ENCODE data around the gene KLHL11. TPM values are rescaled to one million over a fixed set of nuclear protein-coding genes. Genes with fewer than 3 reads are reported as not detected.
"Not testable (repeated sequence)": the region's sequence is repeated elsewhere in the genome, so short reads cannot be mapped to it uniquely, and the experiment has no call there.

Gene KLHL11
- total and polyA plus RNA-seq, 7 donors, result 1.1 to 6.1 (median 2.4) TPM

DNA sequence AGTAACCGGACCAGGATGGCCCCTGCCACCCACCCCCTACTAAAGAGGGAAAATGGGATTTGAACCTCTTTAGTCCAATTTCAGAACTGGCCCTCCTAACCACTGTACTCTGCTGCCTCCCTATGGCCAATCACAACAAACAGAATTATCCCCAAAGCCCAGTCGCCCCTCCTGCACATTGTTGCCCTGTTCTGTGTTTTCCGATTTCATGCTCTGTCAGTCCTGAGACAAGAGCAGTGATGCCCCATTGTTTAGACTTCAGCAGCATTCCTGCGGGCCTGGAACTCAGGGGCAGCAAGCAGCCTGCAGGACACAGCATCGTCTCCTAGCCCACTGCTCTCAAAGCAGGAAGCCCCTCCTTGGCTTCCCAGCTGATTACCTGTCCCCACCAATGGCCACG, 20.5 kb upstream of the KLHL11 start:
- DNase-seq (no peak), ATAC-seq (no peak)
- Histone ChIP-seq H3K4me1 (no peaks in the 10 kb centered on the region), H3K27ac (no peak overlapping the region), H3K9me3 (no peaks in the 10 kb centered on the region), H3K36me3 (ENCODE audit: insufficient read depth in 1 of 2, low read depth in 1 of 2) (peaks cover 7 to 92% of the 10 kb centered on the region in 2 donors), H3K27me3 (ENCODE audit: insufficient read depth in 3 of 3, low read length in 2 of 3) (no peaks in the 10 kb centered on the region), H3K4me3 (no peak overlapping the region)
- intact Hi-C loops (cut with DNase I), result loop anchor here in 1 of 2 donors (10.0 kb wide), 1 partner anchor 151 kb away; the partner anchor contains the start of gene HAP1
- WGBS, 3 donors, result 77 to 88% (median 86%) methylated on average over 6 of the region's 6 CpGs
- TF ChIP-seq, protein P1, sequence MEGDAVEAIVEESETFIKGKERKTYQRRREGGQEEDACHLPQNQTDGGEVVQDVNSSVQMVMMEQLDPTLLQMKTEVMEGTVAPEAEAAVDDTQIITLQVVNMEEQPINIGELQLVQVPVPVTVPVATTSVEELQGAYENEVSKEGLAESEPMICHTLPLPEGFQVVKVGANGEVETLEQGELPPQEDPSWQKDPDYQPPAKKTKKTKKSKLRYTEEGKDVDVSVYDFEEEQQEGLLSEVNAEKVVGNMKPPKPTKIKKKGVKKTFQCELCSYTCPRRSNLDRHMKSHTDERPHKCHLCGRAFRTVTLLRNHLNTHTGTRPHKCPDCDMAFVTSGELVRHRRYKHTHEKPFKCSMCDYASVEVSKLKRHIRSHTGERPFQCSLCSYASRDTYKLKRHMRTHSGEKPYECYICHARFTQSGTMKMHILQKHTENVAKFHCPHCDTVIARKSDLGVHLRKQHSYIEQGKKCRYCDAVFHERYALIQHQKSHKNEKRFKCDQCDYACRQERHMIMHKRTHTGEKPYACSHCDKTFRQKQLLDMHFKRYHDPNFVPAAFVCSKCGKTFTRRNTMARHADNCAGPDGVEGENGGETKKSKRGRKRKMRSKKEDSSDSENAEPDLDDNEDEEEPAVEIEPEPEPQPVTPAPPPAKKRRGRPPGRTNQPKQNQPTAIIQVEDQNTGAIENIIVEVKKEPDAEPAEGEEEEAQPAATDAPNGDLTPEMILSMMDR (IDR thresholded peaks at IDR 0.05), result peak; percentile 16

DNA sequence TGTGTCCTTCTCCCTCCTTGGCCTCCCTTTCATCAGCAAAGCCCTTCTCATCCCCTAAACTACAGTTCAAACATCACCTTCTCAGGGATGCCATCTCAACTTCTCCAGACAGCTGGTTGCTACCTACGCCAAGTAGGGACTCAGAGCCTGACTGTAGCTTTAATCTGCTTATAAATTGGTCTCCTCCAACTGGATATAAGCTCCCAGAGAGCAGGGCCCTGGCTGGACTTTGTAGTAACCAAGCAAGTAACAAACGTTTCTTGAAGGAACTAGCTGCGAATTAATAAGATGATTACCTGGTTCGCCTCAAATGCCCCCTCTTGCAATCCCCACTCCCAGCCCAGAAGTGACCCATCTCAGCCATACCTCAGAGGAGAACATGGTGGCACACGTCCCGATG, 17.5 kb upstream of the KLHL11 start:
- Histone ChIP-seq H3K4me3 (no peak overlapping the region), H3K9me3 (no peaks in the 10 kb centered on the region), H3K27me3 (ENCODE audit: insufficient read depth in 3 of 3, low read length in 2 of 3) (no peaks in the 10 kb centered on the region), H3K4me1 (no peaks in the 10 kb centered on the region), H3K27ac (no peak overlapping the region), H3K36me3 (ENCODE audit: insufficient read depth in 1 of 2, low read depth in 1 of 2) (peaks cover 7 to 91% of the 10 kb centered on the region in 2 donors)
- intact Hi-C loops (cut with DNase I), result loop anchor here in 1 of 2 donors (10.0 kb wide), 1 partner anchor 148 kb away; the partner anchor contains the start of gene HAP1
- DNase-seq, result no peak
- TF ChIP-seq, protein P1 (IDR thresholded peaks at IDR 0.05), result no peak
- 87 to 91% (median 89%) methylated on average over 6 of the region's 6 CpGs for WGBS, 3 donors
- ATAC-seq, result no peak

DNA sequence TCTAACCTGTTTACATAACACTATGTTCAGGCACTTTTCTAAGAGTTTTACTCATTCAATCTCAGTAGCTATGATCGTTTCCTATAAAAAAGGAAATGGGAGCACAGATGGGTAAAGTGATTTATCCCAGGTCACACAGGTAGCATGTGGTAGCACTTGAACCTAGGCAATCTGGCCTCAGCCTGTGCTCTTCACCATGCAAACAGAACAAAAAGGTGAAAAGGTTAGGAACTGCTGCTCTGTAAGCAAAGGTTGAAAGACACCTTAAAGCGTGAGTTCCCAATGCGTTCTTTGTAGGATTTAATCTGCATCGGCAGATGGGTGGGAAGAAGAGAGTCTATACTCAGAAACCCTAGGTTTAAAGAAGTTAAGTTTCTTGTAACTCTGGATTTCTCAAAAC, 14.9 kb upstream of the KLHL11 start:
- DNase-seq, result no peak
- no peaks in the 10 kb centered on the region for H3K27me3 ChIP-seq (ENCODE audit: insufficient read depth in 3 of 3, low read length in 2 of 3)
- WGBS, 3 donors, result 89 to 93% (median 91%) methylated on average over 4 of the region's 4 CpGs
- H3K4me1 ChIP-seq, result no peaks in the 10 kb centered on the region
- no peak for ATAC-seq
- intact Hi-C loops (cut with DNase I), result loop anchor here in 1 of 2 donors (10.0 kb wide), 1 partner anchor 145 kb away; the partner anchor contains the start of gene HAP1
- H3K27ac ChIP-seq, result no peak overlapping the region
- no peaks in the 10 kb centered on the region for H3K9me3 ChIP-seq
- H3K36me3 ChIP-seq (ENCODE audit: insufficient read depth in 1 of 2, low read depth in 1 of 2), result peaks cover 2 to 78% of the 10 kb centered on the region in 2 donors
- no peak overlapping the region for H3K4me3 ChIP-seq
- TF ChIP-seq, protein P1 (IDR thresholded peaks at IDR 0.05), result no peak

DNA sequence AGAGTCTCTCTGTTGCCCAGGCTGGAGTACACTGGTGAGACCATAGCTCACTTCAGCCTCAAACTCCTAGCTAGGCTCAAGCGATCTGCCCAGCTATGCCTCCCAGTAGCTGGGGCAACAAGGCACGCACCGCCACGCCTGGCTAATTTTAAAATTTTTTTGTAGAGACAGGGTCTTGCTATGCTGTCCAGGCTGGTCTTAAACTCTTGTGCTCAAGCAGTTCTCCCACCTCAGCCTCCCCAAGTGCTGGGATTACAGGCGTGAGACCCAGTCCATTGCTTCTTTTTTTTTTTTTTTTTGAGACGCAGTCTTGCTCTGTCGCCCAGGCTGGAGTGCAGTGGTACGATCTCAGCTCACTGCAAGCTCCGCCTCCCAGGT, 9.1 kb upstream of the KLHL11 start:
- H3K9me3 ChIP-seq; H3K27ac ChIP-seq; intact Hi-C loops (cut with DNase I); DNase-seq; H3K4me3 ChIP-seq; H3K27me3 ChIP-seq (ENCODE audit: insufficient read depth in 3 of 3, low read length in 2 of 3); H3K4me1 ChIP-seq; ATAC-seq: not testable (repeated sequence)
- 94 to 98% (median 98%) methylated on average over 8 to 9 of the region's 9 CpGs for WGBS, 3 donors
- peaks cover 6 to 77% of the 10 kb centered on the region in 2 donors for H3K36me3 ChIP-seq (ENCODE audit: insufficient read depth in 1 of 2, low read depth in 1 of 2)

DNA sequence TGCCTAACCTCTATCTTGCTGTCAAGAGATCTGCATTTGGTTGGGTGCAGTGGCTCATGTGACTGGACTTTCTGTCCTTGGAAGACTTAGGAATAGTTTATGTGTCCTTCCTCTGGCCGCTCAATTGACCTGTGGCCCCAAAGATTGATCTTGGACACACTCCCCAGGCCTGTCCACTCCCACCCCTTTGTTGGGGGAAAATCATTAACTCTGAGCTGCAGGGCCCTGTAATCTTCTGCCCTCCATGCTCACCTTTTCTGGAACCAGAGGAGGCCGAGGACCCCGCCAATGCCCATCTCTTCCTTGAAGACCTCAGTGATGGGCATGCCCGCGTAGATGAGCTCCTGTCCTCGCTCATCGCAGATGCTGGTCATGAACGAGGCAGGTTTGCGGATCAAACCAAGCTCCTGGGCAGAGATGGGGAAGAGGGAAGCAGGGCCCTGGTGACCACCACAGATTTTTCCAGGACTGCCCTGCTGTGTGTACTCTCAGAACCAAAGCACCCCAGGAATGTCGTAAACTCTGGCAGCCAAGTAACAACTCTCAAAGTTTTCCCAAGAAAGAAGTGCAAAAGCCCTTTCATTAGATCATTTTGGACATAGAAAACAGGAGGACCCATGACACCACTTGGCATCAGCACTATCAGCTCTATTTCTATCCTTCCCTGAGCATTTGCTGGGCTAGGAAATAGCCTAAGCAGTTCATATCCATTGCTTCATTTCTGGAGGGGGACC, 8.5 kb upstream of the KLHL11 start:
- Histone ChIP-seq H3K27me3 (ENCODE audit: insufficient read depth in 3 of 3, low read length in 2 of 3) (no peaks in the 10 kb centered on the region), H3K4me3 (no peak overlapping the region), H3K4me1 (no peaks in the 10 kb centered on the region), H3K9me3 (no peaks in the 10 kb centered on the region), H3K27ac (no peak overlapping the region), H3K36me3 (ENCODE audit: insufficient read depth in 1 of 2, low read depth in 1 of 2) (peaks cover 6 to 77% of the 10 kb centered on the region in 2 donors)
- WGBS, 3 donors, result 96 to 98% (median 96%) methylated on average over 10 of the region's 10 CpGs
- peak in 1 of 2 donors; percentile 6 for DNase-seq
- ATAC-seq, result no peak
- intact Hi-C loops (cut with DNase I), result no loop called here
- TF ChIP-seq, protein P1 (IDR thresholded peaks at IDR 0.05), result no peak
